Ovary (tissue), 9 donors: ENCODE measurements around the gene MDGA2. TPM values are rescaled to one million over a fixed set of nuclear protein-coding genes. Genes with fewer than 3 reads are reported as not detected.

Experiments
- DNase-seq, 5 donors: peaks; one replicate each; pipeline ENCODE4 v3.0.0-alpha.2; 2019 to 2020
- H3K27ac ChIP-seq, 2 donors: fragments of 200-600 bp; one replicate each; pipeline versions ENCODE4 v1.5.1 to v1.8.0; 2019 to 2022
- H3K27me3 ChIP-seq: fragments of 200-600 bp; one replicate; pipeline ENCODE4 v1.8.0; 2022
- H3K36me3 ChIP-seq: fragments of 200-600 bp; sonication (generic); one replicate; pipeline ENCODE4 v1.5.1; 2019
- H3K4me1 ChIP-seq: one replicate; pipeline ENCODE4 v1.8.1; 2013; ENCODE audit warnings: mild to moderate bottlenecking, moderate library complexity; ENCODE audit not compliant: insufficient read depth
- H3K4me3 ChIP-seq: fragments of 200-600 bp; sonication (generic); one replicate; pipeline ENCODE4 v1.5.1; 2017
- H3K9me3 ChIP-seq, 2 donors: fragments of 200-600 bp in 1 of 2; sonication (generic) in 1 of 2; one replicate each; pipeline versions ENCODE4 v1.5.1 to v1.8.1; 2013 to 2019; ENCODE audit warnings: mild to moderate bottlenecking in 1 of 2, moderate library complexity in 1 of 2
- EP300 ChIP-seq: sonication (generic); formaldehyde crosslinking; IDR thresholded peaks from one replicate; pipeline ENCODE4 v1.6.1; 2017; ENCODE audit warnings: antibody characterized with exemption
- POLR2A ChIP-seq: fragments of 450-650 bp; IDR thresholded peaks from one replicate; pipeline ENCODE4 v1.6.1; 2017; ENCODE audit warnings: antibody characterized with exemption, mild to moderate bottlenecking, moderate library complexity
- WGBS, 3 donors: extraction: QIAGEN DNeasy Blood & Tissue Kit in 1 of 3; methylation state at CpG; one replicate each; pipeline versions ENCODE4 v1.1.5 to v1.1.7; 2013 to 2017; 5-methylcytosine and 5-hydroxymethylcytosine counted together
- intact Hi-C, 4 donors: fragments of 100-400 bp; cut with DNase I; formaldehyde crosslinking; loops; one replicate each; pipeline versions ENCODE4 v1.11.0 to v1.15.1; 2022 to 2023
- polyA plus RNA-seq, 2 donors: library from polyadenylated mRNA; stranded (reverse); fragments of 200-250 nt in 1 of 2; fragments of 350-450 nt in 1 of 2; fragmentation: Illumina TruSeq in 1 of 2; extraction: RNeasy Lipid Tissue Mini Kit (QIAGEN cat#74804) in 1 of 2; gene quantifications; one replicate each; pipeline ENCODE4 v1.2.3, GENCODE V29; 2013 to 2014
- total RNA-seq, 7 donors: library from RNA; depleted of rRNA in 2 of 7; stranded (reverse); fragments of >200 nt in 2 of 7; fragmentation: NEBNext Ultra II Directional in 3 of 7; extraction: Animal tissue kit (Norgen Biotek cat#: 25700) in 3 of 7; gene quantifications; one replicate each; pipeline versions ENCODE4 v1.1.0 to v1.2.4, GENCODE V29; 2016 to 2023
- TF ChIP-seq, protein P1 (sequence below), 3 donors: fragments of 450-650 bp in 2 of 3; fragments of 200-600 bp in 1 of 3; IDR thresholded peaks; one replicate each; pipeline versions ENCODE4 v1.5.1 to v1.8.0; 2016 to 2022; ENCODE audit warnings: antibody characterized with exemption in 3 of 3, mild to moderate bottlenecking in 1 of 3
- donor health status: DM: no; HTN: no; CAD: no; lungs with moderate emphysema.
- donor health status: DM: no; HTN: no; CAD: no.
- donor health status: Bipolar disorder and iron deficiency.
- donor health status: DM: yes; HTN: yes; CAD: no.
- donor health status: DM: no; HTN: no; CAD: no.
- donor health status: DM: yes; HTN: yes; CAD: no.

The MDGA2 gene
- total and polyA plus RNA-seq, 9 donors = 0.04 to 0.26 (median 0.18) TPM; not detected in 5

DNA sequence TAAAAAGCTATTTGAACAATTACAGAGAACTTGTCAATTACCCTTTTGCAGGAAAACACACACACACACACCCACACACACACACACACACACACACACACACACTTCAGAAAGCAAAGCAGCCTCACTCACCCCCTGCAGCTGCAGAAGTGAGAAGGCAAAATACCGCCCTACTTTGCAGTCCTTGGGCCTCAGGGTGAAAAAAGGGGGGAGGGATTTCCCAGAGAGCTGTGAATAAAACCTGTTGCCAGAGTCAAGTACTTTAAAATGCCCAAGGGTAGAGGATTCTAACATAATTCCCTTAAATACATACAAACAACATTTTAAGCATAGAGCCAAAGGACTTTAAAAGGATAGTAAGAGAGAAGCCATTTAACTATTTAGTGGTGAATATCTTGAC lies 285.9 kb downstream of the MDGA2 start:
- Histone ChIP-seq H3K9me3 (no peaks in the 10 kb centered on the region), H3K27ac (no peak overlapping the region), H3K4me1 (no peaks in the 10 kb centered on the region), H3K4me3 (no peak overlapping the region), H3K27me3 (no peaks in the 10 kb centered on the region), H3K36me3 (no peaks in the 10 kb centered on the region)
- TF ChIP-seq EP300 = no peak
- intact Hi-C loops = no loop called here
- WGBS, 3 donors = 42 to 75% (median 75%) methylated on average over 1 of the region's 1 CpG
- DNase-seq = no peak

DNA sequence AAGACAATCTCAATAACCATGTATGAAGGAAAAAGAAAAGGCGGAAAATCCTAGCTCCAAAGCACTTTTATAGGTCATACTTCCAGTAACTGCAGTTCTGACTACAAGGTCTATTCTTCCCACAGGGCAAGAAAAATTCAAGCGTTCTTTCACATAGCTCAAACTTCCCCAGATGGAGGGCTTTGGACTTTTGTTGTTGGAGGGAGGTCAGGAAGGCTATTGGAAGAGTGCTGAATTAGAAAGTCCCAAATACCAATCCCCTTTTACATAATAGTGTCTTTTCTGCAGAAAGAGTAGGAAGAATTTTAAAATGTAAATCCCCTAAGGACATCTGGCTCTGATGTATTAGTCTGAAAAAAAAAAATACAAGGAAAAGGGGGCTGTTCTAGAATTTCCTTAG lies 309.4 kb downstream of the MDGA2 start:
- Histone ChIP-seq H3K27ac (no peak overlapping the region), H3K27me3 (no peaks in the 10 kb centered on the region), H3K4me1 (no peaks in the 10 kb centered on the region), H3K9me3 (no peaks in the 10 kb centered on the region), H3K4me3 (no peak overlapping the region), H3K36me3 (no peaks in the 10 kb centered on the region)
- no peak for TF ChIP-seq POLR2A
- TF ChIP-seq, protein P1, sequence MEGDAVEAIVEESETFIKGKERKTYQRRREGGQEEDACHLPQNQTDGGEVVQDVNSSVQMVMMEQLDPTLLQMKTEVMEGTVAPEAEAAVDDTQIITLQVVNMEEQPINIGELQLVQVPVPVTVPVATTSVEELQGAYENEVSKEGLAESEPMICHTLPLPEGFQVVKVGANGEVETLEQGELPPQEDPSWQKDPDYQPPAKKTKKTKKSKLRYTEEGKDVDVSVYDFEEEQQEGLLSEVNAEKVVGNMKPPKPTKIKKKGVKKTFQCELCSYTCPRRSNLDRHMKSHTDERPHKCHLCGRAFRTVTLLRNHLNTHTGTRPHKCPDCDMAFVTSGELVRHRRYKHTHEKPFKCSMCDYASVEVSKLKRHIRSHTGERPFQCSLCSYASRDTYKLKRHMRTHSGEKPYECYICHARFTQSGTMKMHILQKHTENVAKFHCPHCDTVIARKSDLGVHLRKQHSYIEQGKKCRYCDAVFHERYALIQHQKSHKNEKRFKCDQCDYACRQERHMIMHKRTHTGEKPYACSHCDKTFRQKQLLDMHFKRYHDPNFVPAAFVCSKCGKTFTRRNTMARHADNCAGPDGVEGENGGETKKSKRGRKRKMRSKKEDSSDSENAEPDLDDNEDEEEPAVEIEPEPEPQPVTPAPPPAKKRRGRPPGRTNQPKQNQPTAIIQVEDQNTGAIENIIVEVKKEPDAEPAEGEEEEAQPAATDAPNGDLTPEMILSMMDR (IDR thresholded peaks at IDR 0.05) = no peak
- TF ChIP-seq EP300 = no peak
- intact Hi-C loops = no loop called here
- no peak for DNase-seq
- WGBS, 3 donors = 79 to 89% (median 80%) methylated on average over 2 of the region's 2 CpGs

DNA sequence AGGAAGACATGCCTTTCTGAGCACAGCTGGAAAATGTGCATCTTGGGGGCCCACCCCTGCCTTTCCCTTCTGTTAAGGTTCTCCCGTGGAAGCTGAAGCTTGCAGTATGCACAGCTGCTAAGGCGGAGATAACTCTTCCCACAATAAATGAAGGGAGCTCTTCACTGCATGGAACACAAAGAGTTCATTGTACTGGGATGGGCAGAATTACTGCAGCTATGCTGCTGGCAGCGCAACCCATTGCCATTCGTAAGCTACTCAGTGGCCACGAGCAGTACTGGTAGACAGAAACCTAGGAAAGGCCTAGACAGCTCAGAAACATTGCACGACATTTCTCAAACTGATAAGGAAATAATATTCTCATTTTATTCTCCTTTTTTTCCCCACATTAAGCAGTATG lies 310.2 kb downstream of the MDGA2 start:
- Histone ChIP-seq H3K27me3 (no peaks in the 10 kb centered on the region), H3K4me3 (no peak overlapping the region), H3K27ac (no peak overlapping the region), H3K36me3 (no peaks in the 10 kb centered on the region), H3K4me1 (no peaks in the 10 kb centered on the region), H3K9me3 (no peaks in the 10 kb centered on the region)
- intact Hi-C loops = no loop called here
- no peak for TF ChIP-seq EP300
- no peak for TF ChIP-seq POLR2A
- TF ChIP-seq, protein P1 (IDR thresholded peaks at IDR 0.05) = no peak
- WGBS, 3 donors = 82 to 90% (median 88%) methylated on average over 6 of the region's 6 CpGs
- DNase-seq = no peak

DNA sequence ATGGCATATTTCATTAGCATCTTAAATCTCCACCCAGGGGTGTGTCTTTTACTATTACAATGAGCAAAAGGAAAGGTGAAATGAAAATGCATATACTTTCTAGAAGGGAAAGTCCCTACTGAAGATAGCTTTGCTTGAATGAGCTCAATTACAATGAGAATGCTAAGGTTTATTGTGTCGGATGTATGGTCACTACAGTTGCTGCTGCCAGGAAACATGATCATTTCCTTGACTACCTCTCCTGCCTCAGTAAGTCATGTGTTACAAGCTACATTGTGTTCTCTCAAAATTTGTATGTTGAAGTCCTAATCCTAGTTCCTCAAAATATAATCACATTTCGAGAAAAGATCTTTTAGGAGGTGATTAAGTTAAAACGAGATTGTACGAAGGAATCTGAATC lies 322.2 kb downstream of the MDGA2 start:
- no peak overlapping the region for H3K4me3 ChIP-seq
- 88 to 94% (median 90%) methylated on average over 4 of the region's 4 CpGs for WGBS, 3 donors
- DNase-seq = no peak
- H3K9me3 ChIP-seq = peaks cover 0 to 4% of the 10 kb centered on the region in 2 donors
- H3K36me3 ChIP-seq = no peaks in the 10 kb centered on the region
- no peaks in the 10 kb centered on the region for H3K27me3 ChIP-seq
- no peak overlapping the region for H3K27ac ChIP-seq
- intact Hi-C loops = no loop called here
- H3K4me1 ChIP-seq = no peaks in the 10 kb centered on the region
- TF ChIP-seq, protein P1 (IDR thresholded peaks at IDR 0.05) = no peak
- TF ChIP-seq EP300 = no peak
- TF ChIP-seq POLR2A = no peak

DNA sequence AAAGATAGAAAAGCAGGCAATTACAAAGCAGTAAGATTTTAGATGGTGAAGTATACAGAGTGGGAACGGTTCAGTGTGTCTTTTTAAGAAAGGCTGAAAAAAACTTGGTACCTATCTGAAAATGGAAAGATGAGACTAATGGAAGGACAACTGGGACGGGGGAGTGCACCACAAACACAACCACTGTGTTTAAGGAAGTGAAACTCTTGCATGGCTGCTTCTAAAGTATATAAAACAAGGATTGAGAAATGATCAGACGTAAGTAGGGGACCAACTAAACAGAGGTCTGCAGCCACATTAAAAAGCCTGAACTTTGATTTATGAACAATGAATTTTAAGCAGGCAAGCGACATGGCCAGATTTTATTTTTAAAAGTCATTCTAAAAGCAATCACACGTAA lies 328.6 kb downstream of the MDGA2 start:
- Histone ChIP-seq H3K4me1 (no peaks in the 10 kb centered on the region), H3K27me3 (no peaks in the 10 kb centered on the region), H3K9me3 (no peaks in the 10 kb centered on the region), H3K27ac (no peak overlapping the region), H3K4me3 (no peak overlapping the region), H3K36me3 (no peaks in the 10 kb centered on the region)
- 64 to 82% (median 67%) methylated on average over 5 of the region's 5 CpGs for WGBS, 3 donors
- TF ChIP-seq POLR2A (no peak), EP300 (no peak)
- TF ChIP-seq, protein P1 (IDR thresholded peaks at IDR 0.05) = no peak
- DNase-seq = no peak
- intact Hi-C loops = no loop called here
